Retina (tissue), 1 donor: Measurements from ENCODE around the gene PANK4.
A peak's percentile ranks its signal among the peaks of the same experiment; 100 is the strongest.

Experiments
- DNase-seq: peaks from one replicate; pipeline ENCODE4 v3.0.0-alpha.2; 2016

The PANK4 gene

DNA sequence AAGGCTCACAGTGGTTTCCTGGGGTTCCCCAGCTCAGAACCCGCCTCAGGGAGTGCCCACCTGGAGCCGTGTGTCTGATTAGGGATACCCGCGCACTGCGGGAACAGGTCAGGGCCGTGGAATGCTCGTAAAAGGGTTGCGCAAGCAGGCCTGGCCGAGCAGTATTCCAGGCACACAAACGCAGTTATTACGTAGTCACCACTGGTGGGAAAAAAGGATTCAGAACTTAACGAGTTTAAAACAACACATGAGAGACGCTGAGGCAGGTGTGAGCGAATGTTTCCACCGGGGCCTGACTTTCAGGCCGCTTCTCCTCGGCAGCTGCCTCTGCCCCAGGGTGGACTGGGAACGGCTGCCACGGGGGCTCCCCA lies 32.1 kb downstream of the PANK4 start:
- no peak for DNase-seq

DNA sequence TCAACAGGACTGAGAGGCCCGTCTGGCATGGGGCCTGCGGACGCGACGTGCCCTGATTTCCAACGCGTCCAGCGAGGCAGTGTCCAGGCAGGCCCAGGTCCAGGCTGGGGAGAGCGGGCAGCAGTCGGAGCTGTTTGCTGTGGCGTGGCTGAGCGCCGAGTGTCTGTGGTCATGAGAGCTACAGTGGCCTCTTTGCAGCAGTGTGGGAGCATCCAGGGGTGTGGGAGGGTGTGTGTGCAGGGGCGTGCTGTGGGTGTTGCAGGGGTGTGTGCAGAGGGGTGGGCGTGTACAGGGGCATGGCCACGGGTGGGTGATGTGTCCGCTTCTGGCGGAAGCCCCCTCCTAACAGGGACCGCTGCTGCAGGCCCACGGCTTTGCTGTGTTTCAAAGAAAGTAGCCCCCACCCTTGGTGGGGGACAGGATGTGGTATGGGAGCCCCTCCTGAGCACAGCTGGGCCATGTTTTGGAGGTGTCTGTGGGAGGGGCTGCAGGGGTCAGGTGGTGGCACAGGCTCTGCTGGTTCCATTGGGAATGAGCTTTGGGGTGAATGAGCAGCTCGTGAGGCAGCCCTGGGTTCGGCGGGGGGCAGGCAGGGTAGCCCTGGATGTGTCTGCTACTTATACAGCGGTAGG lies 32.6 kb downstream of the PANK4 start:
- no peak for DNase-seq

DNA sequence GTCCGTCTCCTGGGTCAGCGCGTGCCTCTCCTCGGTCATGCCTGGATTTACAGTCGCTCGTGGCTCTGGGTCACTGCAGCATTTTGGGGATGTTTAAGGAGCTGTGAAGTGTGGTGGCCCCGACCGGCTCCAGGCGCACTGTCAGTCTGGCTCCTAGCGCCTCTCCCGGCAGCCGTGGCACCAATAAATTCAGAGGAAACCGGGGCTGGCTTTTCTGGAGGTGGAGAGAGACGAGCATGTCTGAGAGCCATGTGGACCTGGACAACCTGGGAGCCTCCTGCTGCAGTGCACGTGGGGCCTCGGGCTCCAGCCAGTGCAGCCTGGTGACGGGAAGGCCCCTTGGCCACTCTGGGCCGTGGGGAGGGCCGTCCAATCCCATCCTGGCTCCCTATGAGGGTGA lies 33.2 kb downstream of the PANK4 start:
- DNase-seq = no peak

DNA sequence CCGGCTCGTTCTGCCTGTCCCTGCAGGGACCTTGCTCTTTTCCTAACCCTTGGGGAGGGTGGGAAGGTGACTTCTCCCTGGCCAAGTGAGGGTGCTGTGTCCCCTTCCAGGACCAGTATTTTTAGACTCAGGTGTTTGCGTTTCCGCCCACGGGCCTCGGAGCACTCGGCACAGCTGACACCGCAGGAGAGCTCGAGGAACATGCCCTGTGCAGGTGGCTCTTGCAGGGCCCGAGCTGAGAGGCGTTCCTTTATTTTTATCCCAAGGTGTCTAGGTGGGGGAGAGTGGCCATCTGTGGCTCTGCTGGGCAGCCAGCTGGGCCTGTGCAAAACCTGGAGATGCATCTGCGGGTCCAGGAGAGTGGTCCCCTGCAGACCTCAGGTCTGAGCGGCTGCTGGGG lies 34.3 kb downstream of the PANK4 start:
- no peak for DNase-seq

DNA sequence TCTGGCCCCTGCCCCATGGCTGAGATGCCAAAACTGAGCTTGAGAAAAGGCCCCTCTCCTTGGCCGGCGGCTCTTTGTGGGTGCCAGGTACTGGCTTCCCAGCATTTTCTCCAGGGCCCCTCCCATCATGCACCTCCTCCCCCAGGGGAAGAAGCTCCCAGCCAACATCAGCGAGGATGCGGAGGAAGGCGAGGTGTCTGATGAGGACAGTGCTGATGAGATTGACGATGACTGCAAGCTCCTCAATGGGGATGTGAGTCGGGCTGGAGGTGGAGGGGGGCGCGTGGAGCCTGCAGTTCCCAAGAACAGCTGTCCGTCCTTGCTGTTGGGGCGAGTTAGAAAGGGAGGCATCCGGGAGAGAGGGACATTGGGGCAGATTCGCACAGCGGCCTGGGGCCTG lies 36.8 kb downstream of the PANK4 start:
- no peak for DNase-seq

DNA sequence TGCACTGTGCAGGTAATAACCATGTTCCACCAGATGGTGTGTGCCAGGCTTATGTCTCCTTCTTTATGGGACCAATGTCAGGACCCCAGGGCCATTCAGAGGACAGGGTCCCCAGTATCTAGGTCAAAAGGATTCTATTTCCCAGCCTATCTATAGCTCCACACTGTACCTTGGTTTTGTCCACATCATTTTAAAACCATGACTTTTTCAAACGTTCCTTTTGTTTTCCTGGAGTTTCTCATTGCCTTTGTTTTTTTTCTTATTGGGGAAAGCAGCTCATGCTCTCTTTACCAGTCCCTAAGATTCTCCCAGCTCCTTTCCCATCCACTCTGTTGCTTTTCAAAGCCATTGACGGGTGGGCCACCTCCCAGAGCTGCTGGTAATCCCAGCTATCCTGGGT lies 37.7 kb downstream of the PANK4 start:
- DNase-seq = no peak

DNA sequence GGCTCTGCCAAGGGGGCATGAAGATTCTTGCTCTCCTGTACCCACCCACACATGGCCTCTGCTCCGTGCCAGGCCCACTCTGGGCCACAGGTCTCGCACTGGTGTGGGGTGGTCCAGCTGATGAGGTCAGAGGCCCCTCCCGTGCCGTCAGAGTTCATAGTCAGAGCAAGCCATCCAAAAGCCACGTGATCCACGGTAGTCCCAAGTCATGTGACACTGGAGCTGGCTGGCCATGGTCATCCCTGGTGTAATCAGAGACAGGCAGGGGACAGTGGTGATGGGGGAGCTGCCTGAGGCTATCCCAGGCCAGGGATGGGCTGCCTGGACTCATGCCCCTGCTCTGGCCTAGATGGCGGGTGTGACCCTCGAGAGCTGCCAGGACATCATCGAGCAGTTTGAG lies 39.8 kb downstream of the PANK4 start:
- no peak for DNase-seq

DNA sequence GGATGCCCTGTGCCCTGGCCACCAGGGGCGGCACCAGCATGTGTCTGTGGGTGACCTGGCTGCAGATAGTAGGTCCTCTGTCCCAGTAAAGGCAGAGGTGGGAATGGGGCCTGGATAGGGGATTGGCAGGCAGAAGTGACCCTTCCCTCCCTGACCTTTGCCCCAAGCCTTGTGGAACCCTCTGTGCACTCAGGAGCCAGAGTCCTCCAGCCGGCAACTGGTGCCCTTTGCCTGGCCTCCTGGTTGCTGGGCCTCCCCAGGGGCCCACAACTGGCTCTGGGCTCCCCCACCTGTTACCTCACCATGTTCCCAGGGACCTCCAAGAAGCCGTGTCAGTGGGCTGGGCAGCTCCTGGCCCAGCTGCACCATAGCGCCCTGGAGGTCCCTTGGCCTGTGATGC lies 40.4 kb downstream of the PANK4 start:
- DNase-seq = no peak

DNA sequence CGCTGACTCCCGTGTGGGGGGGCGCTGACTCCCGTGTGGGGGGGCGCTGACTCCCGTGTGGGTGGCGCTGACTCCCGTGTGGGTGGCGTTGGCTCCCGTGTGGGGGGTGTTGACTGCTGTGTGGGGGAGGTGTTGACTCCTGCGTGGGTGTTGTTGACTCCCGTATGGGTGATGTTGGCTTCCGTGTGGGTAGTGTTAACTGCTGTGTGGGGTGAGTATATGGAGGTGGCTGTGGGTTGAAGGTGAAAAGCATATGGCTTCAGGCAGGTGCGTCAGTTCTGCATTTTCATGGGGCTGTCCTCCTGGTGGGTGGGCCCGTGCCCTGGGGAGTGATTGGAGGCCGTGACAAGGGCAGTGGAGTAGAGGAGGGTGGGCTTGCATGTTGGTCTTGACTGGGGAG lies 42.4 kb downstream of the PANK4 start:
- no peak for DNase-seq

DNA sequence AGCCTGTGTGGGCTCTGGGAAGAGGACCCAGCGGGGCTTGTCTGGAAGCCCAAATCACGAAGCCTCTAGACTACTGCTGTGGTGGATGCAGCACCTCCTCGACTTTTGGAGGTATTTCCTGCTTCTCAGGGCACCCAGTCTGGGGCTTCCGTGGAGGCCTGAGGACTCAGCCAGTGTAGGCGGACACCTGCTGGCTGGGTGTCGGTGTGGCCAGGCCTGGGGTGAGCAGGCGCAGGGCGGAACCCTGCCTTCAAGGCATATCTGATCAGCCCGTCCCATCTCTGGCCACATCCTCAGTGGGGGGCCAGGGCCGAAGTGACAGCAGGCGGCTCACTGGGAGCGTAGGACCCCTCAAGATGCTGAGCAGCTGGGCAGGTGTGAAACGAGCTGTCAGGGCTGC lies 43.4 kb downstream of the PANK4 start:
- DNase-seq = no peak

DNA sequence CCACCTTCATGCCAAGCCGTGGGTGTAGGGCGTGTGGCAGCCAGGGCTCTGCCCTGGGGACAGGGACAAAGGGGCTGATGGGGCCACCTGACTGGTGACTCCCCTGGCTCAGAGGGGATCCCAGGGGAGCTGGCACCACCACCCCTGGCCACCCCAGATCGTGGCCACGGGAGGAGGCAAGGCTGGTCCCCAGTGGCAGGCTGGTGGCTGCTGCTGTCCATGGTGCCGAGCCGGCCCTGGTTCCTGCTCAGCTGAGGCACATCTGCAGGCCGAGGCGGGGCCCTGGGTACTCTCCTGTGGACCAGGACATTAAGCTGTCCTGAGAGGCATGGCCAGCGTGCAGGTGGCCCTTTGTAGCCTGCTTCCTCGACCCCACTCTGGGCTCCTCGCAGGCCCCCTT lies 43.8 kb downstream of the PANK4 start:
- no peak for DNase-seq

DNA sequence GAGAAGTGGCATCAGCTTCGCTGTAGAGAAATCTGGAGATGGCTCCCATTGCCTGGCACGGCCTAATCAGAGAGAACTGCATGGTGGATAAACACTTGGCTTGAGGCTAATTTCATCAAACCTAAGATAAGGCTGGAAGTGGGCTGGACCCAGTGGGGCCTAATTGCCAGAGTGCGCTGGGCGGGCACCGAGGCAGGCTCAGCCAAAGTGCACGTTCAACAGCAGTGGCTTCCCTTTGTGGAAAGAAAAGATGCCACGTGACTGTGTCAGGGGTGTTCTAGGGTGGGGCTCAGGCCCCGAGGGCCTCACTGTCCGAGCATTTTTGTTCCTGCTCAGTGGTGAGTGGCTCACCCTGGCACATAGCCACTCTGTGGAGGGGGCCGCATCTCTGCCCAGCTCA lies 44.5 kb downstream of the PANK4 start:
- no peak for DNase-seq

DNA sequence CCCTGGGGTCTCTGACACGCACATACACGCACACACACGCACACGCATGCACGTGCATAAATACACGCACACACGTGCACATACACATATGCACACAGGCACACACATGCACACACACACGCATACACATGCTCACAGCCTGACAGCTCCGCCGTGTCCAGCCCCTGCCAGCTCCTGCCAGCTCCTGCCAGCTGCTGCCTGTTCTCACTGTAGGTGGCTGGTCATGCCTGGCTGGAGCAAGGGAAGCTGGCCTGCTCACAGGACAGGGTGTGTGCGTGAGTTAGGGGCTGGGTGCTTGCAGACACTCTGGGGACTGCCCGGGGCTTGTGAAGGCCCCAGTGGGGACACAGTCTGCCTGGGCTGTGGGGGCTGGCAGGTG lies 45.4 kb downstream of the PANK4 start:
- DNase-seq = no peak

DNA sequence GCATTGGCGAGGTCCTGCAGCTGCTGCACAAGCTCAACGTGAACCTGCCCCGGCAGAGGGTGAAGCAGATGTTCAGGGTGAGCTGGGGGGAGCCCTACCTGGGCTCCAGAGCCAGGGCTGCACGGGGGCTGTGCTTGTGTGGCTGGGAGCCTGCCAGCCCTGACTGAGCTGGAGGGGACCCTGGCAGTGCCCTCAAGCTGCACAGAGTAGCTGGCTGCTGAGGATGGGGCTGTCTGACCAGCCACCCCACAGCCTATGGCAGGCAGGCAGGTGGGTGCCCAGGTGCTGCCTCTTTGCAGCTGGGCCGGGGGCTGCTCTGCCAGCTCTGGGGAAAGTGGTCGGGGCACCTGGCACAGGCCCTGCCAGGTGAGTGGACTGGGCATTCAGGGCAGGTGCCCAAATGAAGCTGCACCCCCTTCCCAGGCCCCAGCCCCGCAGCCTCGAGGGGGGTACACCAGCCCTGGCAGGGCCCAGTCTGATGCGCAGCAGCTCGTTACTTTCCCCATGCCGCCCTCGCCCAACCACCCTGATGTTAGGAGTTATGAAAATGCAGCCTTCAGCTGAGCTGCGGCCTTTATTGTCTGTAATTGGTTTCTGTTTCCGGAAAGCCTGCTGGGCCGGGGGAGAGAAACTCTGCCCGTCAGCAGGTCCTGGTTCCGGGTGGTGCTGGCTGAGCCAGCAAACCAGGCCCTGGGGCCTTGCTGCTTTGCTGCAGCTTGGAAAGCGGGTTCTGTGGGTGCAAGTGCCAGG lies 46.0 kb downstream of the PANK4 start:
- DNase-seq = no peak

DNA sequence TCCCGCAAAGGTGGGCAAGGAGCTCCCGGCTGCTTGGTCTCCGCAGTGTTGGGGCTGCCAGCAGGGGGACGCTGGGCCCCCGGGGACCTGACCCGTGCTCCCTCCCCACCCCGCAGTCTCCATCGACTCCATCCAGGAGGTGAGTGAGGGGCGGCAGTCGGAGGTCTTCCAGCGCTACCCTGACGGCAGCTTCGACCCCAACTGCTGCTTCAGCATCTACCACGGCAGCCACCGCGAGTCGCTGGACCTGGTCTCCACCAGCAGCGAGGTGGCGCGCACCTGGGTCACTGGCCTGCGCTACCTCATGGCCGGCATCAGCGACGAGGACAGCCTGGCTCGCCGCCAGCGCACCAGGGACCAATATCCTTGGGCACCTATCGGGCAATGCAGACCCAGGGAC lies 46.8 kb downstream of the PANK4 start:
- no peak for DNase-seq

DNA sequence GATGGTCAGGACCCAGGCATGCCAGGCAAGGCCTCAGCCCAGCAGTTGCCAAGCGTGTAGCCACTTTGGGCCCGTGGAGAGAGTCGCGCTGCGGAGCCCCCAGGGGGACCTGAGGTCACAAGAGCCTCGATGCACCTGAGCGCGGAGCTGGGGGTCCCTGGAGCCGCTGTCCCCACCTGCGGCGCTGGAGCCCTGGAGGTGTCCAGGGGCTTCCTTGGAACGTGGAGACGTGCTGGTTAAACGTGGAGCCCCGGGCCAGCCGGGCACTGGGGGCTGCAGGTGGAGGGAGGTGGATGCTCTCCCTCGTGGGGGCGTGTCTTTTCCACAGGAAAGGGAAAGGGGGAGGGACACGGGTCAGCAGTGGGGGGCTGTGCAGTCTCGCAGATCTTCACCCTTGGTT lies 47.2 kb downstream of the PANK4 start:
- no peak for DNase-seq

DNA sequence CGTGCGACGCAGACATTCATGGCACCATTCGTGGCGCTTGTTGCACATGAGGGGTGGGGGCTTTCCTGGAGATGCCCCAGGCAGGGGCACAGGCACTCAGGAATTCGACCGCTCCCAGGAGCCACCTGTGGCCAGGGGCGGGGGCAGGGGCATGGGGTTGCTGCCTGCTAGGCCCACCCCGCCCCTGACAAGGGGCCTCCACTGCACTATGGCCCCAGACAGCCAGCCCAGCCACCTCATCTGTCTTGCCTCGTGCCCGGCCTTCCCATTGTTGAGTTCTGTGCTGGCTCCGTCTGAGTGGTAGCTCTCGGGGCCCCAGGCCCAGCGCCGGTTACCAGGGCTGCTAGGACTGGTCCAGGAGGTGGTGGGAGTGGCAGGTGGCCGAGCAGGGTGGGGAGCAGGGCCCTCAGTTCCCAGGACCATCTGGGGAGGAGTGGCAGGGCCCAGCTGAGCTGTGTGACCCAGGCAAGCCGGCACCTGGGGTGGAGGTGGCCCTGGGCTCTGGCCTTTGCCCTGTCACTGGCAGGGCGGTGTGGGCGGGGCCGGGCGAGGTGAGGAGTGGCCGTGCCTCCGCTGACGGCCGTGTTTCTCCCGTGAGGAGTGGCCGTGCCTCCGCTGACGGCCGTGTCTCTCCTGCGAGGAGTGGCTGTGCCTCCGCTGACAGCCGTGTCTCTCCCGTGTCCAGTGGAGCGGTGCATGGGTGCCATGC lies 48.5 kb downstream of the PANK4 start:
- DNase-seq = no peak

DNA sequence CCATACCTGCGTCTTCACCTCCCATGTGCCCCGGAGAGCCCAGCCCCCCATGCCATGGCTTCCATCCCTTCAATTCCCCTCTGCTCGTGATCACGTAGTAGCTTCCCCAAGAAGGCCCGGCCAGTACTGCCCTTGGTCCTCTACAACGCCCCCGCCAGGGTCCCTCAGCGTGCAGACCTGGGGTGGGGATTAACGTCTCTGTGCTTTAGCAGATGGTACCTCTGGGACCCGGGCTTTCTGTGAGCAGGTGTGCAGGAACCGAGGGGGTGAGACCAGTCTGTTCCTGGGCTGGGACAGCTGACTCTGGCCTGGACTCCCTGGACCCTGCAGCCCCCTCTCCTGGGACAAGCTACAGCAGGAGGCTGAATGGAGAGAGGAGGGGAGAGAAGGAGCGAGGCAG lies 49.1 kb downstream of the PANK4 start:
- no peak for DNase-seq

DNA sequence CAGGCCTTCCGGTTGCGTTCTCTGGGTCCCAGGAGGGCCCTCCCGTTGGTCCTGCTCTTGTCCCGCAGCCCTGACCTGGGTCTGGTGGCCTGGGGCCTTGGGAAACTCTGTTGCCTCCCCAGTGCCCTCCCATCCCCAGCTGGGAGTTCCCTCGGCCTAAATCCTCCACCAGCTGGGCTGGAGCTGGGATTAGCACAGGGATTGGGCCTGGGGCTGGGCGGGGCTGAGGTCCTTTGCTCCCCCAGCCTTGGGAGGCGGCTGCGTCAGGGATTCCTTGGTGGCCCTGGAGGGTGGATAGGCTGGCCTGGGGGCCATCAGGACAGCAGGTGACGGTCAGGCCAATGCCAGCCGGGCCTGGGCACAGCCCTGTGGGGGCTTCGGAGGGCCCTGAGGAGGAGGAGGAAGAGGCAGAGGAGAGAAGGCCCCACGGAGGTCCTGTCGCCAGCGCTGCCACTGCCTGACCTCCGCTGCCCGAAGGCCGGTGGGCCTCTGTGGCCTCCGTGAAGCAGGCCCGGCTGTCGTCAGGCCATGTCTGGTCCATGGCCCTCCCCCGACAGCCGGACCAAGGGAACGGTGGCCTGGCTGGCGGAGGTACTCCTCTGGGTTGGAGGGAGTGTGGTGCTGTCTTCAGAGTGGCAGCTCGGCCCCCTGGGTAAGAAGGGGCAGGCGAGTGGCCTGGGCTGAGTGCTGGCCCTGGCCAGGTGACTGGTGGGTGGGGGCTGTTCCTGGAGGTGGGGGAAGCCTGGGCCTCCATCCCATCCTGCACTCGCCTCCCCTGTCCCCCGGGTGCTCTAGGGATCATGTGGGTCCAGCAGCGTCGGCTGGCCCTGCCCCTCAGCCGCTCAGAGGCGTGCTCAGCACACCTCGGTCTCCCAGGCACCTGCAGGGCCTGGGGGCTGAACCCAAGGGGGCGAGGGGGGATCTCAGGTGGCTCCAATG lies 50.1 kb downstream of the PANK4 start, which contains the start of gene PLCH2:
PLCH2 (plus strand) TSS at position 229 of the 939 bp plus-strand sequence; CDS start at position 529, 300 bp downstream.
- peak; percentile 49 for DNase-seq

DNA sequence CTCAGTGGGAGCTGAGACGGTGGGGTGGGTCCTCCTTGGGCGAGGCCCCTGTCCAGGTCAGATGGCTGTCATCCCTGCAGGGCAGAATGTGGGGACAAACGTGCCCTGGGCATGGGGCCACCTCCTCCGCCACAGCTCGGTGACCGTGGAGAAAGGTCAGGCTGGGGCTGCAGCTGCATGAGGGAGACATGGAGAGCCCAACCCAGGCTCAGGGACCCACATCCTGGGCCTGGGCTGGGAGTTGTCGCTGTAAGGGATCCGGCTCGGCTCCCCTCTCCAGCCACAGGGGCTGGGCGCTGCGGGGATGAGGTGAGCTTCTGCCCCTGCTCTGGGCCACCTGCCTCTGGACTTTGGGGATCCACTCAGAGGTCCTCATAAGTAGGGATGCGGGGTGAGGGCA lies 50.8 kb downstream of the PANK4 start:
- DNase-seq = no peak

DNA sequence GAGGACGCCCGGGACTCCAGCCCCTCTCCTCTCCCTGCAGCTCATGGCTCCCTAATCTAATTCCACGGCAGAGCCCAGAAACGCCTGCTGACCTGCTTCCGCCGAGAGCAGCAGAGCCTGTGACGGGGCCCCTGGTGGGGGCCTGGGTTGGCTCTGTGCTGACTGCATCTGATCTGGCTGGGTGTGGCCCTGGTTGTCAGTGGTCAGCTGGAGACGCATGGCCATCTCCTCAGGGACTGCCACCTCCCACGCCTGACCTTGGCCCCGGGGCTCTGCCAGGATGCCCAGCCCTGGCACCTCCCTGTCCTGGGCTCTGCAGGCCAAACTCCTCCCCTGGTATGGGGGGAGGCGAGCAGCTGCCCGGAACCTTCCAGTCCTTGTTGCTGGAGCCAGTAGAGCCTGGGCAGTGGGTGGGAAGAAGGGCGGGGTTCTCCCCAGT lies 51.4 kb downstream of the PANK4 start:
- DNase-seq = peak; percentile 58

DNA sequence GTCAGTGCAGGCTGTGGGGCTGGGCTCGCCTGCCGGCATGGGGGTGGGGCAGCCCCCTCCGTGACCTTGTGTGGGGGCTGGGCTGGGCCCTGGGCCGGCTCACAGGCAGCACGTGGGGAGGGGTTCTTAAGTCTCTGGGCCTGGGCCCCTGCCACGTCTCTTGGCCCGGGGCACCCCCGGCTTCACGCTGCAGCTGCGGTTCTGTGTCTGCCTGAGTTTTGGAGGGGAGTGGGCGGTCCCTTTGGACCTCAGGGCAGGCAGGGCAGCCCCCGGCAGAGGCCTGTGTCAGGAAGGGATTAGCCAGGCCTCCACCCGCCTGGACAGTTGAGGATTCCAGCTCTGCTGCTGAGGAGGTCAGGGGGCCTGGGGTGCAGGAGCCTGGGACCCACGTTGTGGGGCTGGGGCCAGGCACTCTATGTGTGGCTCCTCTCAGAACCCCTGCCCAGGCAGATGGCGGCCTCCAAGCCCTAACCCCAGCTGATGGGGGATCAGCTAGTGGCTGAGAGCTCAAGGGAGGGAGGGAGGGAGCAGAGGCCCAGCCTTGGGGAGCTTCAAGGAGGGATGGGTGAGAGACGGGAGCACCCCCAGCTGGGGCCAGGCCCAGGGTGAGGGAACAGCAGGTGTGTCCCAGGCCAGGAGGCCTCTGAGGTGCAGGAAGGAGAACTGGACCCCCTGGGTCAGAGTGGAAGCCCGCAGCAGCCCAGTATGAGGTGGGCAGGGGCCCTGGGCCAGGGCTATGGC lies 52.1 kb downstream of the PANK4 start:
- peak; percentile 58 for DNase-seq
